ENCODE results near the gene MIPOL1. TPM values are rescaled to one million over a fixed set of nuclear protein-coding genes. Genes with fewer than 3 reads are reported as not detected.
"Not testable (repeated sequence)": the region's sequence is repeated elsewhere in the genome, so short reads cannot be mapped to it uniquely, and the experiment has no call there.

MIPOL1 gene
- polyA plus RNA-seq, 4 donors, result 10.0 to 12.8 (median 11.7) TPM

DNA sequence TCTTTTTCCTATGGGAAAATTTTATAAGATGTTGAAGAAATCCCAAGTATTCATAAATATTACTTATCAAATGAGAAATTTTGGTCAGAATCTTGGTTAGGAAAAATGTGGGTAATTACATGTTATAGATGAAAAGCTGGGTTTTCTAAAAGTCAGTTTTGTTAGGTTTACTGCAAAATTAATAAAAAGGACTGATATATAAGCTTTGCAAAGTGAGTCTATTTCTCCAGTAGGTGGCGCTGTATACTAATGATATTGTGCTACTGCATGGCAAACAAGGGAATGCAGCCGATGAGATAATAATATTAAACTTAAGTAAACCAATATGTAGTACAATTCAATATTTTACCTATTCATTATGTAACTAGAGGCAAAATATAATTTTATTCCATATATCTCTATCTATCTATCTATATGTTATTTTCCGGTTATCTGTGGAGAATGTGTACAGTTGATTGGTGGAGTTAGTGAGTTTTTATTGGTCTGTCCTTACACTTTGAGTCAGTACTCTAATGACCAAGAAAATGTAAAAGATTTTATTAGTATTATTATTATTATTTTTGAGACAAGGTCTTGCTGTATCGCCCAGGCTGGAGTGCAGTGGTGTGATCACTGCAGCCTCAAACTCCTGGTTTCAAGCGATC, 32.9 kb downstream of the MIPOL1 start:
- peak in 3 of 4 donors; percentile 18 to 28 (median 28) for DNase-seq (ENCODE audit: low read depth in 4 of 4, low spot score in 3 of 4)

DNA sequence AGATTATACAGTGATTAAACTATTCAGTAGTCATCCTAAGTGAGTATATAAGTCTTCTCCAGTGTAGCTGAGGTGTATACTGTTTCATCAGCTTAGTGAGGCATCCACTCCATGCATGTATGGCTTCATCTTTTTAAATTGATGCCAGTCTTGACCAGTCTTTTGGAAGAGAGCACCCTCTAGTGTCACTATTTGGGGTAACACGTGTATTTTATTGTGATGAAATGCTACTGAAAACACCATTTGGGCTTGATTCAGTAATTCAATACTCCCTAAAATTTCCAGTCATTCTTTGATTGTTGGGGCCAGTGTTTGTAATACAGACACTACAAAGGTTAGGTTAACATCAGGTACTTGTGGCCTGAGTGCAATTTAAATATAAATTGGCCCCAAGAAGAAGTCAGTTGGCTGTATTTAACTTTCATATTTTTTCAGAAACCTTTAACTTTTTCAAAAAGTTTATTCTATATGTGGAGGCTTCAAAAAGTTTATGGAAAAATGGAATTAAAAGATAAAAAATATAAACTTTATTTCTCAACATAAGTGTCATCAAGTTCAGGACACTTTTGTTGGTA, 35.3 kb downstream of the MIPOL1 start:
- peak in 2 of 4 donors; percentile 7 to 12 for DNase-seq (ENCODE audit: low read depth in 4 of 4, low spot score in 3 of 4)

DNA sequence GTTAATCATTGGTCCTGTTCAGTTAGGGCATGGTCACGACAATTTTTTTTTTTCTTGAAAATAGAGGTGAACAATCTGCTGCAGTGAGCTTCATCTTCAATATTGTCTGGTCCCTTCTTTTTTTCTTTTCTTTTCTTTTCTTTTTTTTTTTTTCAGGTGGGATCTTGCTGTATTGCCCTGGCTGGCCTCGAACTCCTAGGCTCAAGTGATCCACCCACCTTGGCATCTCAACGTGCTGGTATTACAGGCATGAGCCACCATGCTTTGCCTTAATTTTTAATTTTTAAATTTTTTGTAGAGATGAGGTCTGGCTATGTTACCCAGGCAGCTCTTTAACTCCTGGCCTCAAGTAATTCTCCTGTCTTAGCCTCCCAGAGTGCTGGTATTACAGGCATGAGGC, 36.5 kb downstream of the MIPOL1 start:
- DNase-seq (ENCODE audit: low read depth in 4 of 4, low spot score in 3 of 4), result no peak

DNA sequence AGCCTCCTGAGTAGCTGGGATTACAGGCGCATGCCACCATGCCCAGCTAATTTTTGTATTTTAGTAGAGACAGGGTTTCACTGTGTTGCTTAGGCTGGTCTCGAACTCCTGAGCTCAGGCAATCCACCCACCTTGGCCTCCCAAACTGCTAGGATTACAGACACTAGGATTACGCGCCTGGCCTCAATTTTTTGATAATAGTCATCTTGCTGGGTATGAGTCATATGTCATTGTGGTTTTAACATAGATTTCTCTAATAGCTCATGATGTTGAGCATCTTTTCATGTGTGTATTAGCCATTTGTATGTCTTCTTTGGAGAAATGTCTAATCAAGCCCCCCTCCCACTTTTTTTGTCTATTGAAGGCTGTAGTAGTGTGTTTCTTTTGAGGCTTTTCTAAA, 38.3 kb downstream of the MIPOL1 start:
- not testable (repeated sequence) for DNase-seq (ENCODE audit: low read depth in 4 of 4, low spot score in 3 of 4)

DNA sequence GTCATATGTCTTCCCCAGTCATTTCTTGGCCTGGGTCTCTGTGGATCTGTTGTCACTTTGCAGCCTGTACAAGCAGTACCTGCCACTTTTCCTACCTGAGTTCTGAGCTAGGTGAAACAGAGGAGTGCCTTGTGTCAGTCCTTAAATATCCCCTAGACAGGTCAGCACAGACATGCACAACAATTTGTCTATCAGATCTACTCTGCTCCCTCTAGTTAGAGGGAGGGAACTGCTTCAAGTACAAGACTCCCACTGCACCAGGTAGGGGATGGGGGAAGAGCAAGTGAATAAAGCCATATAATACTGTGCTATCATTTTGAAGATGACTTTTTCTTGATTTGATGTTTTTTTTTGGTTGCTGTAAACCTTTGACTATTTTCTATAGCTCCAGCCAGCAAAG, 39.4 kb downstream of the MIPOL1 start:
- DNase-seq (ENCODE audit: low read depth in 4 of 4, low spot score in 3 of 4), result no peak

- DNase-seq (ENCODE audit: low read depth in 4 of 4, low spot score in 3 of 4), result no peak
Observed at GRCh38 chr14:37237735-37238200, 40.0 kb downstream of the MIPOL1 start.

DNA sequence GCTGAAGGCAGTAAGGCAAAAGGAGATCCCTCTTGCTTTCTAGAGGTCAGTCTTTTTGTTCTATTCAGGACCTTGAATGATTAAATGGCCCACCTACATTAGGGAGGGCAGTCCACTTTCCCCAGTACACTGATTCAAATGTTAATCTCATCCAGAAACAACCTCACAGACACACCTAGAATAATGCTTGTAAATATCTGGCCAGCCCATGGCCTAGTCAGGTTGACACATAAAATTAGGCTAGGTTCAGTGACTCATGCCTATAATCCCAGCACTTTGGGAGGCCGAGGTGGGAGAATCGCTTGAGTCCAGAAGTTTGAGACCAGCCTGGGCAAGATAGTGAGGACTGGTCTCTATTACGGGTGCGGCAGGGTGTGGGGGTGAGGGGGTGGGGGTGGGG, 43.5 kb downstream of the MIPOL1 start:
- DNase-seq (ENCODE audit: low read depth in 4 of 4, low spot score in 3 of 4), result no peak

DNA sequence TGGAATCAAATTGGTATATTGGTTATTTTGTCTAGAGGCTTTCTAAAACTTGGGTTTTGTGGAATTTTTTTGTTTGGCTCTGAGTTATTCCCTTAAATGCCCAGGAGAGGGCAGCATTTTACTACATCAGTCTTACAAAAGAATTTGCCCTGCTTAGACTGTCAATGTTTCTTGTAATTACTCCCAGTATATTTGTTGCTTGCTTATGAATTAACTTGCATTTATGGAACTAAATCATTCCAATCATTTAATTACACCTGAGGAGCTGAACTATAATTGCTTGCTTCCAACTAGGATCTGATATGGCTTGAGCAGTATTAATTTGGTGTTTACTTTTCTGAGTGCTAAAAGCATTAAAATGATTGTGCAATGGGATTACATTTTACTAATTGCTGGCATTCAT, 48.7 kb downstream of the MIPOL1 start:
- DNase-seq (ENCODE audit: low read depth in 4 of 4, low spot score in 3 of 4), result peak; percentile 13 to 33 (median 20)

- DNase-seq (ENCODE audit: low read depth in 4 of 4, low spot score in 3 of 4), result no peak
Observed at GRCh38 chr14:37247791-37248461, 50.2 kb downstream of the MIPOL1 start.

DNA sequence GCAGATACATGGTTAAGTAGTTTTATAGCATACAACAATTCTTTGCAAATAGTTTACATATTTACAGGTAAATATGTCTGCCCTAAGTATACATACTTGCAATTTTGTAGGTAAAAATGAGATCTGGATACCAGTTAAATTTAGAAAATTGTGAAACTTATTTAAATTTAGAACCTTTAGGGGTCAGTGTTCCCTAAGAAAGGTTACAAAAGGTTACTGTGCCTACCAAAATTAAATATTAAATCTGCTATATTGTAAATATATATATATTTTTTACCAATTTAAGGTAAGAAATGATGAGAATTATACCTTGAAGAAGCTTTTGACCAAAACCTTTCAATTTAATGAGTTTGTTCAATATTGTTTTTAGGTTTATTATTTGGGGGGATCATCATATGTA, 54.0 kb downstream of the MIPOL1 start:
- no peak for DNase-seq (ENCODE audit: low read depth in 4 of 4, low spot score in 3 of 4)

GRCh38 chr14:37252434-37252833, 54.7 kb downstream of the MIPOL1 start:
- DNase-seq (ENCODE audit: low read depth in 4 of 4, low spot score in 3 of 4), result no peak

GRCh38 chr14:37253905-37254304, 56.2 kb downstream of the MIPOL1 start:
- DNase-seq (ENCODE audit: low read depth in 4 of 4, low spot score in 3 of 4), result no peak

GRCh38 chr14:37254411-37254947, 56.7 kb downstream of the MIPOL1 start:
- no peak for DNase-seq (ENCODE audit: low read depth in 4 of 4, low spot score in 3 of 4)

- no peak for DNase-seq (ENCODE audit: low read depth in 4 of 4, low spot score in 3 of 4)
Observed at GRCh38 chr14:37257501-37258070, 59.8 kb downstream of the MIPOL1 start.

DNA sequence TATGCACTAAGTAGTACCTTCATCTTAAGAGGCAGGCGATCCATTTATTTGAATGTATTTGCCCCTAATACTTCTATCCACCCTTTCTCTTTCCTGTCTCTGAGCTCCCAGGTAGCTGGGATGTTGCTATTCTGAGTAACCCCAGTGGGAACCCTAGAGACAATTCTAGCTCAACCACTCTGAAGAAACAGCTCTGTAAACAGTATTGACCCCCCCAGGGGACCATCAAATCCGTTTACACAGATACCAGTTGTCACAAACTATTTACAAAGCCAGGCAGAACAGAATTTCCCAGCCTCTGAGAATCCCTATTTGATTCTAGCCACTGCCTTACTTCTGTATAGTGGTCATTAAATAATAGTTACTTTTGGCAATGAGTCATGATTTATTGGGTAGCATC, 64.9 kb downstream of the MIPOL1 start:
- no peak for DNase-seq (ENCODE audit: low read depth in 4 of 4, low spot score in 3 of 4)

GRCh38 chr14:37263656-37264236, 66.0 kb downstream of the MIPOL1 start:
- no peak for DNase-seq (ENCODE audit: low read depth in 4 of 4, low spot score in 3 of 4)

DNA sequence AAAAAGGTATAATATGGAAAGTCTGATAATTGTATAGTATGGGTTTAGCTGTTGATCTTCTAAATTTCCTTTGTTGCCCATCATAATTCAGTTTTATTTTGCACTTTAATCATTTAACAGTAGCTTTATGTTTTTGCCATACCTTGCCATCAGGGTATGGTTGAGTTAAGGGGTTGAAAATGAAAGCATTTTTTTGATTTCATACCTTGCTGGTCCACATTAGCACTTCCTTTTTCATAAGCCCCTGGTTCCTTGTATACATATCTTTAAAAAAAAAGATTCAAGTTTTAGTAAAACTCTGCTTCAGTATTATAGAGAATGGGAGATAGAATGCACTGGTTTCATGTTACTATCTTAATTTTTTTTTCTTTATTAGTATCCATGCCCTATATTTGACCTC, 71.1 kb downstream of the MIPOL1 start:
- DNase-seq (ENCODE audit: low read depth in 4 of 4, low spot score in 3 of 4), result no peak

DNA sequence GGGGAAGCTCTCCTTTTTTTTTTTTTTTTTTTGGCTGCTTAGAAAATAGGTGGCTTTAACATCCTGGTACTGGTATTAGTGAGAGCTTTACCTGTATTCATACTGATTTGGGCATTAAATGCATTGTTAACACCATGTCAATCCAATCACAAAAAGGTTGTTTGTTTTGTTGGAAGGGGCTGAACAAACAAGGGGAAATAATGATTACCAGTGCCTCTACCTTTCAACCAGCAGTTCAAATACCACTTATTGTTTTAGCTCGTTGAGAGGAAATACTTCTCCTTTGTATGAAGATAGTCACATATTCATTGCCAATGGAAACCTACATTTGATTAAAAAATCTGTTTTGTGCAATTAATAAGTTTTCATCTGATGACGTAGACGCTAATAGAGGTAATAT, 72.9 kb downstream of the MIPOL1 start:
- no peak for DNase-seq (ENCODE audit: low read depth in 4 of 4, low spot score in 3 of 4)

GRCh38 chr14:37272569-37272968, 74.8 kb downstream of the MIPOL1 start:
- no peak for DNase-seq (ENCODE audit: low read depth in 4 of 4, low spot score in 3 of 4)

DNA sequence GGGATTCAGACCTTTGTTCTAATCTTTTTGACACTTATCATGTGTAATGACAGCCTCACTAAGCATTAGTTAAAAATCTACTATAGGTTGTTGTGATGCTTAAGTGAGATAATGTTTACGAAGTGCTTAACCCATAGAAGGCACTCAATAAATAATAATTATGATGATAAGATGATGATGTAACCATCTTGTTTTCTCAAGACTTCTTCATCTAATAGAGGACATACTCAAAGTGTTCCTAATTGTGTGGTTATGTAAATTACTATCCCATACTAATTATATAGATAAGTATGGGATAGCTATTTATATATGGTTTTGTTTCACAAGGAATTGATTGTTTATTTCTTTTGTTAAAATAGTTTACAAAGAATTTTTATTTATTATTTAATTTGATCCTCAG, 76.9 kb downstream of the MIPOL1 start:
- no peak for DNase-seq (ENCODE audit: low read depth in 4 of 4, low spot score in 3 of 4)

GRCh38 chr14:37275963-37276362, 78.2 kb downstream of the MIPOL1 start:
- no peak for DNase-seq (ENCODE audit: low read depth in 4 of 4, low spot score in 3 of 4)

Data from right renal pelvis (tissue), 4 donors.